ENCODE data around the gene ATP1A1.

DNA sequence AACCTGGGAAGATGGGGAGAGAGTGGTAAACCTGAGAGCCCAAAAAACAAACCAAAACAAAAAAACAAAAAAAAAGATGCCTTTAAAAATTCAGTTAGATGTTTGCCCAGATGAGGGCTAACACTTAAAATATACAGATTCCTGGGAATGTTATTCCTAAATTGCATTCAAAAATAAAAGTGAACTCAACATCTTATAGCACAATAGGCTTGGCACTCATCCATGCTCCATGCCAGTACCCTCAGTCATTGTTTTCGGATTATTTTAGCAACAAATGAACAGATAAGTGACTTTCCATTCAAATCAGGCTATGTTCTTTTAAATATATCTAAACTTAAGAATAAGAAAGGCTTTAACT is 3.7 kb downstream of the ATP1A1 start:
- TF ChIP-seq EZH2 (IDR thresholded peaks at IDR 0.05; ENCODE audit: borderline replicate concordance, low read length) (no peak), CTCF (IDR thresholded peaks at IDR 0.05; ENCODE audit: low read length) (no peak)
